HepG2 (cell line): ENCODE measurements around the gene C2orf81. TPM values are rescaled to one million over a fixed set of nuclear protein-coding genes. Genes with fewer than 3 reads are reported as not detected.

Experiments used
- CBX2 ChIP-seq, 2 experiments: fragments of 200-600 bp in 1 of 2; sonication (generic); formaldehyde crosslinking in 1 of 2; IDR thresholded peaks; 2 replicates each; pipeline versions ENCODE4 v1.7.0 to v1.8.1; 2018 to 2022; ENCODE audit warnings: low read depth in 2 of 2, low read length in 1 of 2, mild to moderate bottlenecking in 1 of 2, missing genetic modification reagents in 1 of 2
- EEA1 ChIP-seq: sonication (generic); formaldehyde crosslinking; IDR thresholded peaks from 2 replicates; pipeline ENCODE4 v1.5.1; 2020; ENCODE audit warnings: mild to moderate bottlenecking, missing genetic modification reagents, borderline replicate concordance
- GMEB2 ChIP-seq: IDR thresholded peaks from 2 replicates; pipeline ENCODE4 v1.6.1; 2016; ENCODE audit warnings: missing biosample characterization, missing genetic modification reagents, low read depth
- GPBP1L1 ChIP-seq: sonication (generic); formaldehyde crosslinking; IDR thresholded peaks from 2 replicates; pipeline ENCODE4 v1.5.0; 2020; ENCODE audit warnings: mild to moderate bottlenecking, missing genetic modification reagents
- HNF1B ChIP-seq: sonication (generic); formaldehyde crosslinking; IDR thresholded peaks from 2 replicates; pipeline ENCODE4 v1.5.1; 2020; ENCODE audit warnings: mild to moderate bottlenecking, moderate library complexity, missing genetic modification reagents
- HOXA7 ChIP-seq: sonication (generic); formaldehyde crosslinking; IDR thresholded peaks from 2 replicates; pipeline ENCODE4 v1.8.1; 2022; ENCODE audit warnings: mild to moderate bottlenecking, missing genetic modification reagents, moderate library complexity
- KLF12 ChIP-seq: sonication (generic); formaldehyde crosslinking; IDR thresholded peaks from 2 replicates; pipeline ENCODE4 v1.4.0; 2020; ENCODE audit warnings: missing genetic modification reagents, borderline replicate concordance
- MAX ChIP-seq: IDR thresholded peaks from 2 replicates; pipeline ENCODE4 v1.6.1; 2012; ENCODE audit warnings: inconsistent platforms
- MNT ChIP-seq: fragments of 450-650 bp; IDR thresholded peaks from 2 replicates; pipeline ENCODE4 v1.6.1; 2016
- NFKB2 ChIP-seq: sonication (generic); formaldehyde crosslinking; IDR thresholded peaks from 2 replicates; pipeline ENCODE4 v1.4.0; 2020; ENCODE audit warnings: missing genetic modification reagents, borderline replicate concordance
- PRDM15 ChIP-seq: sonication (generic); formaldehyde crosslinking; IDR thresholded peaks from 2 replicates; pipeline ENCODE4 v1.4.0; 2020; ENCODE audit warnings: missing genetic modification reagents
- TRIM22 ChIP-seq: fragments of 450-650 bp; IDR thresholded peaks from 2 replicates; pipeline ENCODE4 v1.6.1; 2017
- ZNF10 ChIP-seq: sonication (generic); formaldehyde crosslinking; IDR thresholded peaks from 2 replicates; pipeline ENCODE4 v1.4.0; 2020; ENCODE audit warnings: mild to moderate bottlenecking, low read depth, missing genetic modification reagents, borderline replicate concordance
- ZNF207 ChIP-seq: fragments of 450-650 bp; IDR thresholded peaks from 2 replicates; pipeline ENCODE4 v1.6.1; 2016; ENCODE audit warnings: antibody characterized with exemption, borderline replicate concordance
- ZNF263 ChIP-seq: sonication (generic); formaldehyde crosslinking; IDR thresholded peaks from 2 replicates; pipeline ENCODE4 v1.4.0; 2020; ENCODE audit warnings: missing genetic modification reagents
- ZNF292 ChIP-seq: sonication (generic); formaldehyde crosslinking; IDR thresholded peaks from 2 replicates; pipeline ENCODE4 v1.8.1; 2022; ENCODE audit warnings: mild to moderate bottlenecking, low read depth, missing genetic modification reagents, borderline replicate concordance
- ZNF563 ChIP-seq: sonication (generic); formaldehyde crosslinking; IDR thresholded peaks from 2 replicates; pipeline ENCODE4 v1.8.0; 2022; ENCODE audit warnings: mild to moderate bottlenecking, moderate library complexity, missing genetic modification reagents
- polyA plus RNA-seq, 8 experiments: library from polyadenylated mRNA; depleted of rRNA in 3 of 8; stranded (reverse) in 7 of 8; unstranded in 1 of 8; fragments of >200 nt; fragmentation: Illumina TruSeq in 4 of 8; extraction: Trizol in 4 of 8; gene quantifications; 2 replicates each; pipeline versions ENCODE4 v1.2.1 to v1.2.3, GENCODE V29; 2011 to 2016; ENCODE audit warnings: low read depth in 4 of 8, missing spikeins in 1 of 8, mixed read lengths in 1 of 8; ENCODE audit not compliant: insufficient read depth in 1 of 8
- total RNA-seq, 5 experiments: library from RNA; depleted of rRNA; stranded (reverse); fragments of >200 nt; fragmentation: Illumina TruSeq; extraction: Trizol; gene quantifications; 2 replicates each; pipeline ENCODE4 v1.2.3, GENCODE V29; 2016; ENCODE audit warnings: low read depth in 1 of 5

C2orf81 gene
- total and polyA plus RNA-seq, 2 of the 13 experiments (the other 11 are each of a cell fraction or from before 2014, with no cell fraction given), result 0.15 to 0.17 TPM

- TF ChIP-seq PRDM15 (CRISPR knock-in tag), result no peak
- TF ChIP-seq CBX2 (IDR thresholded peaks at IDR 0.05; ENCODE audit: low read depth, low read length), result no peak
- TF ChIP-seq CBX2 (CRISPR knock-in tag; IDR thresholded peaks at IDR 0.05; ENCODE audit: low read depth), result no peak
- no peak for TF ChIP-seq ZNF563 (CRISPR knock-in tag)
- no peak for TF ChIP-seq GPBP1L1 (CRISPR knock-in tag)
- no peak for TF ChIP-seq ZNF10 (CRISPR knock-in tag)
- no peak for TF ChIP-seq MNT
- TF ChIP-seq TRIM22, result no peak
- peak; percentile 52; the same call in 1 of the 2 replicates for TF ChIP-seq ZNF292
- TF ChIP-seq EEA1 (CRISPR knock-in tag), result no peak
- no peak for TF ChIP-seq NFKB2 (CRISPR knock-in tag)
- no peak for TF ChIP-seq KLF12 (CRISPR knock-in tag)
- TF ChIP-seq ZNF207, result no peak
- no peak for TF ChIP-seq HNF1B (CRISPR knock-in tag)
- TF ChIP-seq GMEB2, result no peak
- peak; percentile 97 for TF ChIP-seq ZNF263
- TF ChIP-seq MAX, result peak; percentile 53
- no peak for TF ChIP-seq HOXA7 (CRISPR knock-in tag)
These were observed 8.3 kb downstream of the C2orf81 start (continued) for GRCh38 chr2:74413001-74413698.
